Trophoblast cell (in vitro differentiated cells and primary cell): ENCODE data around the gene ERLEC1.

Experiments used
- DNase-seq, 2 donors: peaks; one replicate each; pipeline ENCODE4 v3.0.0-alpha.2; 2016
- H2AFZ ChIP-seq: 2 replicates; pipeline ENCODE4 v1.6.1; 2013; ENCODE audit warnings: low read length, moderate library complexity, mild to moderate bottlenecking; ENCODE audit not compliant: insufficient read depth, poor library complexity
- H2AK5ac ChIP-seq: 2 replicates; pipeline ENCODE4 v1.6.1; 2013; ENCODE audit warnings: mild to moderate bottlenecking, low read length
- H2BK120ac ChIP-seq: 2 replicates; pipeline ENCODE4 v1.6.1; 2013; ENCODE audit warnings: low read length, mild to moderate bottlenecking, moderate library complexity; ENCODE audit not compliant: insufficient read depth, poor library complexity
- H2BK12ac ChIP-seq: 2 replicates; pipeline ENCODE4 v1.6.1; 2013; ENCODE audit warnings: mild to moderate bottlenecking, low read length, moderate library complexity
- H2BK5ac ChIP-seq: 2 replicates; pipeline ENCODE4 v1.6.1; 2013; ENCODE audit warnings: low read length, low read depth, moderate library complexity, mild to moderate bottlenecking; ENCODE audit not compliant: poor library complexity
- H3K14ac ChIP-seq: 2 replicates; pipeline ENCODE4 v1.6.1; 2013; ENCODE audit warnings: mild to moderate bottlenecking, low read length
- H3K18ac ChIP-seq: 2 replicates; pipeline ENCODE4 v1.6.1; 2013; ENCODE audit warnings: mild to moderate bottlenecking, low read length
- H3K23ac ChIP-seq: 2 replicates; pipeline ENCODE4 v1.6.1; 2013; ENCODE audit warnings: low read length
- H3K27ac ChIP-seq: 2 replicates; pipeline ENCODE4 v1.5.1; 2013; ENCODE audit warnings: low read depth, mild to moderate bottlenecking, inconsistent platforms, low read length, moderate library complexity
- H3K27me3 ChIP-seq: 2 replicates; pipeline ENCODE4 v1.6.1; 2013; ENCODE audit warnings: inconsistent platforms, mild to moderate bottlenecking, low read length, moderate library complexity; ENCODE audit not compliant: insufficient read depth
- H3K36me3 ChIP-seq, 2 experiments: 1 replicate in 1 of 2; 2 replicates in 1 of 2; pipeline ENCODE4 v1.6.1; 2013; ENCODE audit warnings: low read length in 2 of 2, mild to moderate bottlenecking in 2 of 2, moderate library complexity in 1 of 2; ENCODE audit not compliant: insufficient read depth in 2 of 2, control insufficient read depth in 1 of 2
- H3K4ac ChIP-seq: 2 replicates; pipeline ENCODE4 v1.6.1; 2013; ENCODE audit warnings: low read depth, mild to moderate bottlenecking, low read length, moderate library complexity
- H3K4me1 ChIP-seq, 2 experiments: 1 replicate in 1 of 2; 2 replicates in 1 of 2; pipeline ENCODE4 v1.6.1; 2013; ENCODE audit warnings: low read length in 2 of 2, mild to moderate bottlenecking in 2 of 2, moderate library complexity in 1 of 2; ENCODE audit not compliant: insufficient read depth in 2 of 2, control insufficient read depth in 1 of 2
- H3K4me2 ChIP-seq: 2 replicates; pipeline ENCODE4 v1.6.1; 2013; ENCODE audit warnings: inconsistent platforms, mild to moderate bottlenecking, low read length, moderate library complexity
- H3K4me3 ChIP-seq: 2 replicates; pipeline ENCODE4 v1.5.1; 2013; ENCODE audit warnings: mild to moderate bottlenecking, low read depth, low read length, inconsistent platforms
- H3K79me1 ChIP-seq: one replicate; pipeline ENCODE4 v1.6.1; 2013; ENCODE audit warnings: low read length
- H3K79me2 ChIP-seq: 2 replicates; pipeline ENCODE4 v1.6.1; 2013; ENCODE audit warnings: low read length, mild to moderate bottlenecking; ENCODE audit not compliant: control insufficient read depth, insufficient read depth, poor library complexity
- H3K9ac ChIP-seq: 2 replicates; pipeline ENCODE4 v1.6.1; 2013; ENCODE audit warnings: mild to moderate bottlenecking, low read length
- H3K9me3 ChIP-seq: 2 replicates; pipeline ENCODE4 v1.6.1; 2013; ENCODE audit warnings: low read depth, mild to moderate bottlenecking, control low read depth, inconsistent platforms, low read length; ENCODE audit not compliant: insufficient read depth
- H4K12ac ChIP-seq: 2 replicates; pipeline ENCODE4 v1.6.1; 2013; ENCODE audit warnings: low read depth, mild to moderate bottlenecking, low read length, moderate library complexity
- H4K8ac ChIP-seq: 2 replicates; pipeline ENCODE4 v1.6.1; 2013; ENCODE audit warnings: low read depth, mild to moderate bottlenecking, low read length, moderate library complexity
- H4K91ac ChIP-seq: one replicate; pipeline ENCODE4 v1.6.1; 2013; ENCODE audit warnings: low read depth, mild to moderate bottlenecking, low read length, moderate library complexity
- WGBS: extraction: QIAGEN DNeasy Blood & Tissue Kit; methylation state at CpG from one replicate; pipeline ENCODE4 v1.1.7; 2013; ENCODE audit warnings: missing lambda C conversion rate; ENCODE audit not compliant: insufficient read length, insufficient coverage; ENCODE audit errors: extremely low coverage; 5-methylcytosine and 5-hydroxymethylcytosine counted together

The ERLEC1 gene

GRCh38 chr2:53770264-53770663 lies 16.6 kb upstream of the ERLEC1 start:
- Histone ChIP-seq H3K79me2 (peaks cover 3% of the 10 kb centered on the region), H2BK5ac (no peak overlapping the region), H3K27ac (no peak overlapping the region), H3K27me3 (no peaks in the 10 kb centered on the region), H3K18ac (no peak overlapping the region), H4K8ac (no peak overlapping the region), H3K36me3 (no peaks in the 10 kb centered on the region), H3K4me2 (no peak overlapping the region), H4K91ac (no peak overlapping the region), H3K9me3 (no peaks in the 10 kb centered on the region), H3K4me1 (no peaks in the 10 kb centered on the region), H2BK120ac (no peak overlapping the region), H2AK5ac (no peak overlapping the region), H2AFZ (no peak overlapping the region), H3K14ac (no peak overlapping the region), H3K79me1 (no peaks in the 10 kb centered on the region), H2BK12ac (no peak overlapping the region), H3K4me3 (no peak overlapping the region), H3K4ac (no peak overlapping the region), H3K9ac (no peak overlapping the region), H3K23ac (no peak overlapping the region), H4K12ac (no peak overlapping the region)
- no CpG with 5 or more reads among the region's 4 CpGs for WGBS
- DNase-seq = no peak

DNA sequence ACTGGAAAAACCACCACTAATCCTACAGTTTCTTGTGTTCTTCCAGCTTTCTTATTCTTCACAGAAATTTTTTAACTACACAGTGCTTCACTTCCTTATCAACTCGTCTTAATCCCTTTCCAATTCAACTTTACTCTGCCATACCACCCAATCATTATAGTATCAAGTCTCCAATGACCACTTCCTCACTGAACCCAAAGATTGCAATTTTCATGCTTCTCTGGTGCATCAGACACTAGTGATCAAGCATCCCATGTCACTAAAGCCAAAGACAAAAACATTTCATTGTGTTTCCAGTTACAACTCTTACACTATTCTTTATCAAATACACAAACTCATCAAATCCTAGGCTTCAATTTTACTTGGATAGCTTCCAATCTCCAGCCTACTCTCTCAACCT lies 9.7 kb upstream of the ERLEC1 start:
- Histone ChIP-seq H4K12ac (no peak overlapping the region), H3K4me3 (no peak overlapping the region), H2BK12ac (no peak overlapping the region), H3K4me1 (no peaks in the 10 kb centered on the region), H3K79me2 (peaks cover under 1% of the 10 kb centered on the region), H2BK120ac (no peak overlapping the region), H4K8ac (no peak overlapping the region), H4K91ac (no peak overlapping the region), H3K18ac (no peak overlapping the region), H3K9ac (no peak overlapping the region), H3K27me3 (no peaks in the 10 kb centered on the region), H2AK5ac (no peak overlapping the region), H3K4me2 (no peak overlapping the region), H3K23ac (no peak overlapping the region), H2AFZ (no peak overlapping the region), H2BK5ac (no peak overlapping the region), H3K79me1 (no peaks in the 10 kb centered on the region), H3K27ac (no peak overlapping the region), H3K4ac (no peak overlapping the region), H3K9me3 (no peaks in the 10 kb centered on the region), H3K14ac (no peak overlapping the region), H3K36me3 (peaks cover 2 to 7% of the 10 kb centered on the region in 2 experiments)
- WGBS = 100% methylated on average over 1 of the region's 1 CpG
- no peak for DNase-seq

DNA sequence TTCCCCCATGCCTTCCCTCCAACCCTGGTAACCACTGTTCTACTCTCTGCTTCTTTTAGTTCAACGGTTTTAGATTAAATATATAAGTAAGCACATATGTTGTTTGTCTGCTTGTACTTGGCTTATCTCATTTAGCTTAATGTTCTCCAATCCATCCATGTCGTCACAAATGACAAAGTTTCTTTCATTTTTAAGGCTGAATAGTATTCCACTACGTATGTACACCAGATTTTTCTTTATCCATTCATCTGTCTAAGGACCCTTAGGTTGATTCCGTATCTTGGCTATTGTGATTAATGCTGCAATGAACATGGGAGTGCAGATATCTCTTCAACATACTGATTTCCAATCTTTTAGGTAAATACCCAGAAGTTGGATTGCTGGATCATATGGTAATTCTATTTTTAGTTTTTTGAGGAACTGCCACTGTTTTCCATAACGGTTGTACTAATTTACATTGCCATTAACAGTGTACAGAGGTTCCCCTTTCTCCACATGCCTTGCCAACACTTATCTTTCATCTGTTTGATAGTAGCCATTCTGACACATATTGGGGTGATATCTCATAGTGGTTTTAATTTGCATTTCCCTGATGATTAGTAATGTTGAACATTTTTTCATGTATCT lies 8.2 kb upstream of the ERLEC1 start:
- WGBS = no CpG with 5 or more reads among the region's 5 CpGs
- H3K9me3 ChIP-seq = no peaks in the 10 kb centered on the region
- H3K79me2 ChIP-seq = peaks cover 1% of the 10 kb centered on the region
- H2AK5ac ChIP-seq = no peak overlapping the region
- no peak overlapping the region for H3K18ac ChIP-seq
- no peaks in the 10 kb centered on the region for H3K4me1 ChIP-seq
- no peak overlapping the region for H2BK120ac ChIP-seq
- H3K4me3 ChIP-seq = no peak overlapping the region
- no peak overlapping the region for H3K23ac ChIP-seq
- H3K4me2 ChIP-seq = no peak overlapping the region
- no peak overlapping the region for H4K91ac ChIP-seq
- no peak overlapping the region for H3K27ac ChIP-seq
- no peak overlapping the region for H4K12ac ChIP-seq
- H2AFZ ChIP-seq = no peak overlapping the region
- H3K9ac ChIP-seq = no peak overlapping the region
- H3K14ac ChIP-seq = no peak overlapping the region
- H2BK12ac ChIP-seq = no peak overlapping the region
- no peaks in the 10 kb centered on the region for H3K27me3 ChIP-seq
- H3K36me3 ChIP-seq = peaks cover 2 to 7% of the 10 kb centered on the region in 2 experiments
- H3K4ac ChIP-seq = no peak overlapping the region
- H2BK5ac ChIP-seq = no peak overlapping the region
- peak in 1 of 2 donors; percentile 4 for DNase-seq
- no peak overlapping the region for H4K8ac ChIP-seq
- H3K79me1 ChIP-seq = no peaks in the 10 kb centered on the region

- Histone ChIP-seq H2AFZ (no peak overlapping the region), H3K9ac (no peak overlapping the region), H3K18ac (no peak overlapping the region), H3K79me1 (no peaks in the 10 kb centered on the region), H4K12ac (no peak overlapping the region), H2AK5ac (no peak overlapping the region), H3K4me3 (no peak overlapping the region), H3K23ac (no peak overlapping the region), H3K4me2 (no peak overlapping the region), H2BK12ac (no peak overlapping the region), H3K27ac (no peak overlapping the region), H3K79me2 (peaks cover 1% of the 10 kb centered on the region), H4K91ac (no peak overlapping the region), H2BK5ac (no peak overlapping the region), H3K9me3 (no peaks in the 10 kb centered on the region), H4K8ac (no peak overlapping the region), H3K36me3 (peaks cover 2 to 7% of the 10 kb centered on the region in 2 experiments), H3K4ac (peak overlapping the region; percentile 36), H3K4me1 (peaks cover 0 to 4% of the 10 kb centered on the region in 2 experiments), H2BK120ac (no peak overlapping the region), H3K14ac (no peak overlapping the region), H3K27me3 (no peaks in the 10 kb centered on the region)
- WGBS = no CpG with 5 or more reads among the region's 4 CpGs
- no peak for DNase-seq
Observed at GRCh38 chr2:53780056-53780455, 6.8 kb upstream of the ERLEC1 start.
